ENCODE results near the gene FKBP3.

GRCh38 chr14:45135156-45135555 is 875 bp upstream of the FKBP3 start:
- TF ChIP-seq, protein P1, sequence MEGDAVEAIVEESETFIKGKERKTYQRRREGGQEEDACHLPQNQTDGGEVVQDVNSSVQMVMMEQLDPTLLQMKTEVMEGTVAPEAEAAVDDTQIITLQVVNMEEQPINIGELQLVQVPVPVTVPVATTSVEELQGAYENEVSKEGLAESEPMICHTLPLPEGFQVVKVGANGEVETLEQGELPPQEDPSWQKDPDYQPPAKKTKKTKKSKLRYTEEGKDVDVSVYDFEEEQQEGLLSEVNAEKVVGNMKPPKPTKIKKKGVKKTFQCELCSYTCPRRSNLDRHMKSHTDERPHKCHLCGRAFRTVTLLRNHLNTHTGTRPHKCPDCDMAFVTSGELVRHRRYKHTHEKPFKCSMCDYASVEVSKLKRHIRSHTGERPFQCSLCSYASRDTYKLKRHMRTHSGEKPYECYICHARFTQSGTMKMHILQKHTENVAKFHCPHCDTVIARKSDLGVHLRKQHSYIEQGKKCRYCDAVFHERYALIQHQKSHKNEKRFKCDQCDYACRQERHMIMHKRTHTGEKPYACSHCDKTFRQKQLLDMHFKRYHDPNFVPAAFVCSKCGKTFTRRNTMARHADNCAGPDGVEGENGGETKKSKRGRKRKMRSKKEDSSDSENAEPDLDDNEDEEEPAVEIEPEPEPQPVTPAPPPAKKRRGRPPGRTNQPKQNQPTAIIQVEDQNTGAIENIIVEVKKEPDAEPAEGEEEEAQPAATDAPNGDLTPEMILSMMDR (IDR thresholded peaks at IDR 0.05; ENCODE audit: insufficient read depth, low read depth, low read length) = no peak
- TF ChIP-seq EZH2 (IDR thresholded peaks at IDR 0.05; ENCODE audit: insufficient read depth, low read length) = no peak

All from astrocyte (in vitro differentiated cells and primary cell).